Transverse colon (tissue), 3 donors: Measurements from ENCODE around the gene WDR31.

Experiments
- CTCF ChIP-seq, 5 experiments: fragments of 200-600 bp in 3 of 5; fragments of 450-650 bp in 2 of 5; sonication (generic) in 3 of 5; IDR thresholded peaks; 1 replicate in 2 of 5; 2 replicates in 3 of 5; pipeline ENCODE4 v1.5.1; 2016 to 2017; ENCODE audit warnings: antibody characterized with exemption in 5 of 5, inconsistent platforms in 3 of 5, mild to moderate bottlenecking in 2 of 5, moderate library complexity in 1 of 5
- EP300 ChIP-seq: sonication (generic); formaldehyde crosslinking; IDR thresholded peaks from one replicate; pipeline ENCODE4 v1.6.1; 2017; ENCODE audit warnings: antibody characterized with exemption, low read depth
- POLR2A ChIP-seq: fragments of 450-650 bp; IDR thresholded peaks from one replicate; pipeline ENCODE4 v1.6.1; 2016; ENCODE audit warnings: antibody characterized with exemption, mild to moderate bottlenecking, moderate library complexity

GRCh38 chr9:113350937-113351336 is 10.9 kb upstream of the WDR31 start:
- no peak for TF ChIP-seq CTCF (IDR thresholded peaks at IDR 0.05)
- no peak for TF ChIP-seq POLR2A
- TF ChIP-seq EP300, result no peak
